Measurements from ENCODE around the gene INTS11. TPM values are rescaled to one million over a fixed set of nuclear protein-coding genes. Genes with fewer than 3 reads are reported as not detected.

Gene INTS11
- total RNA-seq, 1 experiment from 2014 or later, result 142 TPM

DNA sequence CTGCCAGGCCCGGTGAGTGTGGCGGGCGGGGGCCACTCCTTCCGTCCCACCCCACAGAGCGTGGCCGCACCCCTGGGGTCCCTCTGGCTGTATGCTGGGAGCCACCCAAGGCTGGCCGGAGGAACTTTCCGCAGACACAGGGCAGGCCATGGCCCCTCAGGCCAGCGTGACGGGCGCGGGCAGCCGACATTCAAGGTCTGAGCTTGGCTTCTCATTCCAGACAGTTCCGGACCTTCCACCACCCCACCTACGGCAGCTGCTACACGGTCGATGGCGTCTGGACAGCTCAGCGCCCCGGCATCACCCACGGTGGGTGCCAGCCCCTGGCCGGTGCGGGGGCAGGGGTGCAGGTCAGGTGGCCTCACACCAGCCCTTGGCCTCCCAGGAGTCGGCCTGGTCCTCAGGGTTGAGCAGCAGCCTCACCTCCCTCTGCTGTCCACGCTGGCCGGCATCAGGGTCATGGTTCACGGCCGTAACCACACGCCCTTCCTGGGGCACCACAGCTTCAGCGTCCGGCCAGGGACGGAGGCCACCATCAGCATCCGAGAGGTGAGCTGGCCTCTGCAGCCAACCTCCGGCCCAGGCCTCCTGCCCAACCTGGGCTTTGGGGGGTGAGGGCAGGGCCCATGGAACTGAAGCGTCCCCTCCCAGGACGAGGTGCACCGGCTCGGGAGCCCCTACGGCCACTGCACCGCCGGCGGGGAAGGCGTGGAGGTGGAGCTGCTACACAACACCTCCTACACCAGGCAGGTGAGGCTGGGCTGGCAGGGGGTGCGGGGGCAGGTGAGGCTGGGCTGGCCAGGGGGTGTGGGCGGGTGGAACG lies 37.0 kb downstream of the INTS11 start:
- no peak for DNase-seq (ENCODE audit: low read depth)

DNA sequence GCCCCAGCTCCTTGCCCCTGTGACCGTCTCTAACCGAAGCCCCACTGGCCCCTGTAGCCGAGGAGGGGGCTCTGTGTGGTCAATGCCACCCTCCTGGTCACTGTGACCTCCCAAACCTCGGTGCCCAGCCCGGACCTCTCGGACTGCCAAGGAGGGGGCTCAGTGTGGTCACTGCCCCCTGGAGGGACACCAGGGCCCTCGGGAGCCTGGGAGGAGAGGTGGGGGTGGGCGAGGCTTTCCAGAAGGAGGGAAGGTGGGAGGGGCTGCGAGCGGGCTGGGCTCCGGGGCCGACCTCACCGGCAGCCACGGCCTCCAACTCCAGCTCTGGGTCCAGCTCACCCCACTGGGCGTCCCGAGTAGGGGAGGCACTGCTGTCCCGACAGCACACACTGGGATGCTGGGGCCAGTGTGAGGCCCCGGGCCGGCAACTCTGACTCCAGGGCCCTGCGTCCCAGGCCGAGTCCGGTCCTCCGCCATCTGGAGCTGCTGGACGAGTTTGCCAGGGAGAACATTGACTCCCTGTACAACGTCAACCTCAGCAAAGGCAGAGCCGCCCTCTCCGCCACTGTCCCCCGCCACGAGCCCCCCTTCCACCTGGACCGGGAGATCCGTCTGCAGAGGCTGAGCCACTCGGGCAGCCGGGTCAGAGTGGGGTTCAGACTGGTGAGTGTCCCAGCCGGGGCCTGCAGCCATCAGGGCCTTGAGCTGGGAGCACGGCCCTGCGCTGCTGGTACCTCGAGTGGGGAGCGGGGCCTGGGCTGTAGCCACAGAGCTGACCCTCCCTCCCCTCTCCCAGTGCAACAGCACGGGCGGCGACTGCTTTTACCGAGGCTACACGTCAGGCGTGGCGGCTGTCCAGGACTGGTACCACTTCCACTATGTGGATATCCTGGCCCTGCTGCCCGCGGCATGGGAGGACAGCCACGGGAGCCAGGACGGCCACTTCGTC lies 37.9 kb downstream of the INTS11 start:
- no peak for DNase-seq (ENCODE audit: low read depth)

GRCh38 chr1:1285611-1286311 lies 38.7 kb downstream of the INTS11 start:
- DNase-seq (ENCODE audit: low read depth), result no peak

- DNase-seq (ENCODE audit: low read depth), result no peak
These were observed 39.3 kb downstream of the INTS11 start for GRCh38 chr1:1285102-1285571.

- DNase-seq (ENCODE audit: low read depth), result no peak
These were observed 40.0 kb downstream of the INTS11 start for GRCh38 chr1:1284221-1285101.

DNA sequence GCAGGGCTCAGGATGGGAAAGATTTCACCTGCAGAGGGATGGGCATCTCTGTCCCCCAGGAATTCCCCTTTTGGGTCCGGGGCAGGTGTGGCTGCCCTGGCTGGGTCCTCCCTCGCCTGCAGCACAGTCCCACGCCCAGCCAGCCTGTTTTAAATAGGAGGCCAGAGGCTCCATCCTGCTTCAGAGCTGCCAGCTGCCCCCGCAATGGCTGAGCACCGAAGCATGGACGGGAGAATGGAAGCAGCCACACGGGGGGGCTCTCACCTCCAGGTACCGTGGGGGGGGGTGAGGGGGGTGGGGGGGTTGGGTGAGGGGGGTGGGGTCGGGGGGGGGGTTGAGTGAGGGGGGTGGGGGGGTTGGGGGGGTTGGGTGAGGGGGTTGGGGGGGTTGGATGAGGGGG lies 40.6 kb downstream of the INTS11 start:
- no peak for DNase-seq (ENCODE audit: low read depth)

DNA sequence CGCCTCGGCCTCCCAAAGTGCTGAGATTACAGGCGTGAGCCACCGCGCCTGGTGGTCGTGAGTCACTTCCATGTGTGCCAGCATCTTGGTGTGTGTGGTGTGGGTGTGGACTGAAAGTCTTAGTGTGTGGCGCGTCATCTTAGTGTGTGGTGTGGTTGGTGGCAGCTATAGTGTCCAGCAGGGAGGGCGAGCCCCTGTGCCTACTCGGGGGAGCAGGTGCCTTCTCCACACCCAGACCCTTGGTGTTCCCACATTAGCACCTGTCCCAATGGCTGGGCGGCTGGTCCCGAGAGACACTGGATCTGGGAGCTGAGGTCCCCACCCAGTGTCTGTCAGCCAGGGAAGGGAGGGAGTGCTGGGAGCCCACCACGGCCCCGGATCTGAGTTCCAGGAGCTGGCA lies 41.5 kb downstream of the INTS11 start:
- peak; percentile 81 for DNase-seq (ENCODE audit: low read depth)

GRCh38 chr1:1281533-1282321 lies 42.7 kb downstream of the INTS11 start:
- DNase-seq (ENCODE audit: low read depth), result peak; percentile 76

DNA sequence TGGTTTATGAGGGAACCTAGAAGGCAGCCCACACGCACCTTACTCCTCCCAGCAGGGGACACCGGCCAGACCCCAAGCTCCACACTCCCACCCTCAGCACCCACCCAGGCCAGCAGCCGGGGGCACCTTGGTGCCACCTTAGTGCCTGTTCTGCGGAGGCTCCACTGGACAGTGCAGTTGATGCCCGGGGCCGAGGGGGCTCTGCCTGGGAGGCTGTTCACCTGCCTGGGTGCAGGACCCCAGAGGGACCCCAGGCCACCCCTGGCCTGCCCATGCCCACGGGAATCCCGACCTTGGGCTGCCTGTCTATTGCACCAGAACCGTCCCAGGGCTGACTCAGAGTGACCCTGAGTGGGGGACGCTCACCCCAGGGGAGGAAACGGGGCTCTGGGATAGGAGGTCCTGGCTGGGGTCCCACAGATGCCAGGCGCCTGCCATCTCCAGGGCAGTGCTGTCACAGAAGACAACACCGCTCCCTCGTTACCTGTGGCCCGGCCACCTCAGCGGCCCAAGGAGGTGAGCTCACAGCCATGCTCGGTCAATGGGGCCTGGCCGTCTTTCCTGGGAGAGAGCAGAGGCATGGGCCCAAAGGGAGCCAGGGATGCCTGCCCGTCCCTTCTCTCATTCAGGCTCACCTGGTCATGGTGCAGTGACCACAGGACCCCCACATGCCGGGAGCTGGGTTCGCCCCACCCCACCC lies 43.5 kb downstream of the INTS11 start:
- no peak for DNase-seq (ENCODE audit: low read depth)

GRCh38 chr1:1279028-1279427 lies 45.4 kb downstream of the INTS11 start:
- DNase-seq (ENCODE audit: low read depth), result no peak

DNA sequence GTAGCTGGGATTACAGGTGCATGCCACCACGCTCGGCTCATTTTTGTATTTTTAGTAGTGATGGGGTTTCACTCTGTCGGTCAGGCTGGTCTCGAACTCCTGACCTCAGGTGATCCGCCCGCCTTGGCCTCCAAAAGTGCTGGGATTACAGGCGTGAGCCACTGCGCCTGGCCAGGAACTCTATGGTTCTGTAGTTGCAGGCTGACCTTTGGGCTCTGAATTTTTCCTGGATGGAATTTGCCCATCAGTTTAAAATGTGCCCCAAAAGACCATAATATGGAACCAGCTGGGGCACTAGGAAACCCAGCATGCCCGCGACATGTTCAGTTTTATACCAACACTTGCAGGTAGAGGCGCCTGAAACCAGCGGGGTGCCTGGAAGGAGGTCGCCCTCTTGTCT lies 45.8 kb downstream of the INTS11 start:
- DNase-seq (ENCODE audit: low read depth), result no peak

GRCh38 chr1:1275836-1276235 lies 48.6 kb downstream of the INTS11 start:
- DNase-seq (ENCODE audit: low read depth), result no peak

DNA sequence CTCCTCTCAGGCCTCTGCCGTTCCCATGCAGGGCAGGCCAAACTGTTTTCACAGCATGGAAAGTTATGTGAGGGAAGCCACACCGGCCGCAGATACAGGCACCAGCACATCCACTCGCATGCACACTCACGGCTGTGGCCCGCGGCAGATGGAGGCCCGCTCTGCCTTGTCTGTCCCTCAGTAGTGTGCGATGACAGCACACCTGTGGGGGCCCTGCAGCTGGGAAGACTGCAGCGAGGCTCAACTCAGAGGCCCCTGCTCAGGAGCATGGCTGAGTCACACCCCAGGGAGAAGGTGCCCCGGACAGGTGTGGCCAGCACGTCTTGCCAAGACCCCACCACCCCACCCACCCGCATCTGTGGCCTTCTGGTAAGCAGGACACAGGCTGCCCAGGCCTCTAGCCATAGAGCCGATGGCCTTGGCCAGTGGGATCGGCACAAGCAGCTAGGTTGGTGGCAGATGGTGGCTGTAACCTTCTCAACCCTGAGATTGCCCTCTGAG lies 49.5 kb downstream of the INTS11 start:
- DNase-seq (ENCODE audit: low read depth), result no peak

- no peak for DNase-seq (ENCODE audit: low read depth)
These were observed 50.0 kb downstream of the INTS11 start for GRCh38 chr1:1274299-1274930.

GRCh38 chr1:1273512-1274298 lies 50.8 kb downstream of the INTS11 start, which contains the start of gene UBE2J2:
UBE2J2 (minus strand) TSS chr1:1273854; CDS start chr1:1267992, 5,862 bp downstream.
- peak; percentile 67 for DNase-seq (ENCODE audit: low read depth)

- DNase-seq (ENCODE audit: low read depth), result no peak
These were observed 51.3 kb downstream of the INTS11 start for GRCh38 chr1:1273209-1273511.

DNA sequence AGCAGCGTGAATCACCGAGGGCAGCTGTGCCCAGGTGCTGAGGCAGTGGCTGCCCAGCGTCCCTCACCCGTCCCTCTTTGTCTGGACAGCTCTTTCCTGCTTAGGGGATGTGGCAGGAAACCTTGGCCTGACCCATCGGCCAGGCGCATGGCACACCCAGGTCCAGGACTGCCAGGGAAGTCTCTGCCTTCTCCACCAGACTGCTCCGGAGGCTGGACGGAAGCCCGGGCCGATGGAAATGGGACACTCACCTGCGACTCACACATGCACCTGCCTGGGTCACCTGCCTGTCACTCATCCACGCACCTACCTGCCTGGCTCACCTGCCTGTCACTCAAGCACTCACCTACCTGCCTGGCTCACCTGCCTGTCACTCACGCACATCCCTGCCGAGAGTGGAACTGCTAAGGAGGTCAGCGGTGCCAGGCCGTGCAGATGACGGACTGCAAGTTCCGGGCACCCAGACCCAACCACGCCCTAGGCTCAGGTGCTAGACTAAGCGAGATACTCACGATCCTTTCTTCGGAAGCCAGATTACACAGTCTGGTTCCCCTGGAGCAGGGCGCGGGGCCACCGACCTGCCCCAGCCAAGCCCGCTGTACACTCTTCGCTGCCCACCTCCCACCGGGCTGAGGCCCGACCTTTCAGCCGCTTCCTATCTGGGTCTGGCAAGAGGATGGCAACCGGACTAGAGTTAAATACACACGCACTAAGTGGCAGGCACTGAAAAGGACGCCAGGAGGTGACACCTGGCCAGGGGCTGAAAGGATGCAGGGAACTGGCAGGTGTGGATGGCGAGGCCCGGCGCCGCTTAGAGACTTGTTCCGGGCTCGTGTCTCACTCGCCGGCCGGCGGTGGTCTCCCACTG lies 51.9 kb downstream of the INTS11 start:
- DNase-seq (ENCODE audit: low read depth), result peak; percentile 39
